Neural progenitor cell (in vitro differentiated cells): Measurements from ENCODE around the gene GRIK2.

Experiments used
- EZH2phosphoT487 ChIP-seq: fragments of 200-600 bp; sonication (generic); IDR thresholded peaks from 2 replicates; pipeline ENCODE4 v1.6.1; 2017; ENCODE audit warnings: antibody characterized with exemption
- TF ChIP-seq, protein P1 (sequence below): fragments of 200-600 bp; sonication (generic); IDR thresholded peaks from 2 replicates; pipeline ENCODE4 v1.5.1; 2017; ENCODE audit warnings: antibody characterized with exemption, mild to moderate bottlenecking

DNA sequence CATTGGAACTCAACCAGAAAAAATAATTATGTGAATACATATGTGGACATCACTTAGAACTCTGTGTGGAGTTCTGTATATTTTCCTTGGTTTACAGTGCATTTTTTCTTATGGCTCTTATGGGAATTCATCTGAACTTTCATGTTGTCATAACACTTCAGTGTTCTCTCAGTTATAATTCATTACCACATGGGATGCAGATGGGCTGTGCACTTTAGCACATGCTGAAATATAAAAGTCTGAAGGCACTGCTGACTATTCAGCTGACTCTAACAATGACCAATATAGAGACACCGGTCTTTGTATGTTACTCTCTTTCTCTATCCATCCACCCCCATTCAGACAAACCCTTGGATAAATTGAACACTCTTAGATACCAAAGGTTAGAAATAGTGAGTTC is 29.3 kb downstream of the GRIK2 start:
- TF ChIP-seq, protein P1, sequence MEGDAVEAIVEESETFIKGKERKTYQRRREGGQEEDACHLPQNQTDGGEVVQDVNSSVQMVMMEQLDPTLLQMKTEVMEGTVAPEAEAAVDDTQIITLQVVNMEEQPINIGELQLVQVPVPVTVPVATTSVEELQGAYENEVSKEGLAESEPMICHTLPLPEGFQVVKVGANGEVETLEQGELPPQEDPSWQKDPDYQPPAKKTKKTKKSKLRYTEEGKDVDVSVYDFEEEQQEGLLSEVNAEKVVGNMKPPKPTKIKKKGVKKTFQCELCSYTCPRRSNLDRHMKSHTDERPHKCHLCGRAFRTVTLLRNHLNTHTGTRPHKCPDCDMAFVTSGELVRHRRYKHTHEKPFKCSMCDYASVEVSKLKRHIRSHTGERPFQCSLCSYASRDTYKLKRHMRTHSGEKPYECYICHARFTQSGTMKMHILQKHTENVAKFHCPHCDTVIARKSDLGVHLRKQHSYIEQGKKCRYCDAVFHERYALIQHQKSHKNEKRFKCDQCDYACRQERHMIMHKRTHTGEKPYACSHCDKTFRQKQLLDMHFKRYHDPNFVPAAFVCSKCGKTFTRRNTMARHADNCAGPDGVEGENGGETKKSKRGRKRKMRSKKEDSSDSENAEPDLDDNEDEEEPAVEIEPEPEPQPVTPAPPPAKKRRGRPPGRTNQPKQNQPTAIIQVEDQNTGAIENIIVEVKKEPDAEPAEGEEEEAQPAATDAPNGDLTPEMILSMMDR, result no peak
- TF ChIP-seq EZH2phosphoT487, result no peak
